Left lung (tissue), 10 donors: Measurements from ENCODE around the gene SIGLEC14. TPM values are rescaled to one million over a fixed set of nuclear protein-coding genes. Genes with fewer than 3 reads are reported as not detected.
"Not testable (repeated sequence)": the region's sequence is repeated elsewhere in the genome, so short reads cannot be mapped to it uniquely, and the experiment has no call there.

Source experiments
- ATAC-seq: fragments of 200-7000 bp; cut with Tn5 transposase; one replicate; pipeline ENCODE4 v1.9.1; 2020; ENCODE audit warnings: moderate library complexity
- DNase-seq, 4 donors: peaks; one replicate each; pipeline ENCODE4 v3.0.0-alpha.2; 2013 to 2020
- H3K27ac ChIP-seq, 2 donors: fragments of 200-600 bp; sonication (generic) in 1 of 2; one replicate each; pipeline versions ENCODE4 v1.5.0 to v1.8.0; 2020 to 2021
- H3K27me3 ChIP-seq, 2 donors: fragments of 200-600 bp; sonication (generic) in 1 of 2; one replicate each; pipeline versions ENCODE4 v1.5.0 to v1.8.0; 2020 to 2021
- H3K36me3 ChIP-seq, 2 donors: fragments of 200-600 bp; sonication (generic) in 1 of 2; one replicate each; pipeline versions ENCODE4 v1.5.0 to v1.8.0; 2020 to 2021
- H3K4me1 ChIP-seq, 2 donors: fragments of 200-600 bp; one replicate each; pipeline ENCODE4 v1.8.0; 2021
- H3K4me3 ChIP-seq, 2 donors: fragments of 200-600 bp; sonication (generic) in 1 of 2; one replicate each; pipeline versions ENCODE4 v1.5.0 to v1.8.0; 2020 to 2021; ENCODE audit warnings: mild to moderate bottlenecking in 1 of 2
- H3K9me3 ChIP-seq, 2 donors: fragments of 200-600 bp; sonication (generic) in 1 of 2; one replicate each; pipeline versions ENCODE4 v1.5.0 to v1.8.0; 2020 to 2021
- CTCF ChIP-seq, 2 donors: fragments of 200-600 bp; sonication (generic) in 1 of 2; IDR thresholded peaks; one replicate each; pipeline versions ENCODE4 v1.5.0 to v1.8.0; 2021; ENCODE audit warnings: antibody characterized with exemption in 2 of 2
- intact Hi-C, 2 donors: fragments of 100-400 bp; cut with DNase I; formaldehyde crosslinking; loops; one replicate each; pipeline versions ENCODE4 v1.11.2 to v1.14.2; 2022
- polyA plus RNA-seq, 6 donors: library from polyadenylated mRNA; unstranded; fragments of 120-200 nt; gene quantifications; one replicate each; pipeline ENCODE4 v1.2.1, GENCODE V29; 2013; ENCODE audit not compliant: insufficient read length in 6 of 6
- total RNA-seq, 2 donors: library from RNA; stranded (reverse); fragmentation: NEBNext Ultra II Directional; extraction: Animal tissue kit (Norgen Biotek cat#: 25700); gene quantifications; one replicate each; pipeline ENCODE4 v1.2.1, GENCODE V29; 2021
- donor health status: DM: no; HTN: yes; CAD: no.
- donor health status: DM: no; HTN: no; CAD: no.

SIGLEC14 gene
- total and polyA plus RNA-seq, 8 donors: 0.50 to 59.9 (median 2.1) TPM

GRCh38 chr19:51632126-51632525, 14.5 kb downstream of the SIGLEC14 start:
- no peak overlapping the region for H3K4me3 ChIP-seq

GRCh38 chr19:51630315-51630714, 16.3 kb downstream of the SIGLEC14 start, which contains the start of gene SIGLEC5:
TSS of gene SIGLEC5 (minus strand) at chr19:51630401. CDS start at chr19:51630335, 66 bp downstream.
- ATAC-seq (peak; percentile 71), DNase-seq (peak in 2 of 4 donors; percentile 54 to 89)
- H3K36me3 ChIP-seq, H3K9me3 ChIP-seq, intact Hi-C loops: not testable (repeated sequence)
- Histone ChIP-seq H3K4me1 (peaks cover 0 to 16% of the 10 kb centered on the region in 2 donors), H3K27me3 (peaks cover 0 to 29% of the 10 kb centered on the region in 2 donors), H3K4me3 (peak within 1 kb of the TSS in 1 of 2 donors; percentile 38), H3K27ac (peak within 1 kb of the TSS in 1 of 2 donors; percentile 70)

More at GRCh38 chr19:51632126-51632525, 14.5 kb downstream of the SIGLEC14 start:
- peaks cover 0 to 2% of the 10 kb centered on the region in 2 donors for H3K9me3 ChIP-seq
- no peak overlapping the region for H3K27ac ChIP-seq
- intact Hi-C loops: no loop called here
- peaks cover 0 to 23% of the 10 kb centered on the region in 2 donors for H3K4me1 ChIP-seq
- H3K36me3 ChIP-seq: no peaks in the 10 kb centered on the region
- ATAC-seq (no peak), DNase-seq (no peak)
- peaks cover 0 to 17% of the 10 kb centered on the region in 2 donors for H3K27me3 ChIP-seq
- TF ChIP-seq CTCF (IDR thresholded peaks at IDR 0.05): no peak

GRCh38 chr19:51628153-51628939, 18.3 kb downstream of the SIGLEC14 start:
- ATAC-seq (no peak), DNase-seq (no peak)
- Histone ChIP-seq H3K9me3 (no peaks in the 10 kb centered on the region), H3K36me3 (peaks cover 0 to 12% of the 10 kb centered on the region in 2 donors), H3K27ac (peak overlapping the region in 1 of 2 donors; percentile 48), H3K4me3 (peak overlapping the region in 1 of 2 donors; percentile 38), H3K27me3 (peaks cover 0 to 34% of the 10 kb centered on the region in 2 donors), H3K4me1 (peaks cover 0 to 10% of the 10 kb centered on the region in 2 donors)
- intact Hi-C loops: no loop called here
- TF ChIP-seq CTCF (IDR thresholded peaks at IDR 0.05): no peak

- ATAC-seq: no peak
- peak in 1 of 4 donors; percentile 78 for DNase-seq
- Histone ChIP-seq H3K27me3 (peaks cover 0 to 34% of the 10 kb centered on the region in 2 donors), H3K4me3 (peak overlapping the region in 1 of 2 donors; percentile 38), H3K27ac (peak overlapping the region in 1 of 2 donors; percentile 43), H3K4me1 (peaks cover 0 to 10% of the 10 kb centered on the region in 2 donors), H3K36me3 (peaks cover 0 to 13% of the 10 kb centered on the region in 2 donors), H3K9me3 (no peaks in the 10 kb centered on the region)
- intact Hi-C loops: no loop called here
- no peak for TF ChIP-seq CTCF (IDR thresholded peaks at IDR 0.05)
Measured at GRCh38 chr19:51627491-51628138, 19.0 kb downstream of the SIGLEC14 start.

- peaks cover 0 to 13% of the 10 kb centered on the region in 2 donors for H3K4me1 ChIP-seq
- intact Hi-C loops: no loop called here
Measured at GRCh38 chr19:51626675-51627074, 19.9 kb downstream of the SIGLEC14 start.

More at GRCh38 chr19:51626675-51627074, 19.9 kb downstream of the SIGLEC14 start:
- ATAC-seq (no peak), DNase-seq (no peak)
- H3K36me3 ChIP-seq: peaks cover 0 to 13% of the 10 kb centered on the region in 2 donors
- peak overlapping the region in 1 of 2 donors; percentile 38 for H3K4me3 ChIP-seq
- no peaks in the 10 kb centered on the region for H3K9me3 ChIP-seq
- H3K27me3 ChIP-seq: peaks cover 0 to 34% of the 10 kb centered on the region in 2 donors
- TF ChIP-seq CTCF (IDR thresholded peaks at IDR 0.05): no peak
- H3K27ac ChIP-seq: peak overlapping the region in 1 of 2 donors; percentile 43
